A549 (cell line): ENCODE measurements around the gene RAD50. TPM values are rescaled to one million over a fixed set of nuclear protein-coding genes. Genes with fewer than 3 reads are reported as not detected.

Experiments
- ATAC-seq, 2 experiments: fragments of 200-7000 bp in 1 of 2; fragments of >200 bp in 1 of 2; cut with Nextera tagmentation in 1 of 2; cut with Tn5 transposase in 1 of 2; 3 replicates each; pipeline versions ENCODE4 v1.8.0 to v1.9.1; 2018 to 2020; ENCODE audit warnings: mild to moderate bottlenecking in 1 of 2, moderate library complexity in 1 of 2
- CTCF ChIA-PET: fragments of 300-600 bp; sonication (Branson Sonifier 250); formaldehyde crosslinking; extraction: SDS; loops from one replicate; lab custom pipeline; 2021; ENCODE audit warnings: antibody characterized with exemption, inconsistent platforms; lab: Yijun Ruan, JAX
- POLR2A ChIA-PET: fragments of 350-600 bp; formaldehyde crosslinking; extraction: SDS; loops from one replicate; lab custom pipeline; 2021; ENCODE audit warnings: antibody characterized with exemption, inconsistent platforms; lab: Yijun Ruan, JAX
- DNase-seq, 2 experiments: peaks; one replicate each; pipeline versions ENCODE4 v3.0.0 to v3.0.0-alpha.2; 2011 to 2016; ENCODE audit warnings: low read depth in 1 of 2, low spot score in 1 of 2
- FAIRE-seq: peaks from 2 replicates; lab custom pipeline; 2011; peaks lifted over from hg19 to GRCh38; lab: Jason Lieb, UNC
- H3K27ac ChIP-seq, 2 experiments: fragments of >200 bp; sonication (Bioruptor Twin); formaldehyde crosslinking; 3 replicates each; pipeline ENCODE4 v1.5.1; 2016 to 2017
- H3K4me1 ChIP-seq: fragments of >200 bp; sonication (Bioruptor Twin); formaldehyde crosslinking; 3 replicates; pipeline ENCODE4 v1.6.1; 2016
- H3K4me2 ChIP-seq: fragments of >200 bp; sonication (Bioruptor Twin); formaldehyde crosslinking; 3 replicates; pipeline ENCODE4 v1.6.1; 2016
- H3K4me3 ChIP-seq: fragments of >200 bp; sonication (Bioruptor Twin); formaldehyde crosslinking; 3 replicates; pipeline ENCODE4 v1.5.1; 2016
- H3K9me3 ChIP-seq: fragments of >200 bp; sonication (Bioruptor Twin); formaldehyde crosslinking; 3 replicates; pipeline ENCODE4 v1.6.1; 2016
- BCL3 ChIP-seq: fragments of >200 bp; sonication (Bioruptor Twin); formaldehyde crosslinking; IDR thresholded peaks from 3 replicates; pipeline ENCODE4 v1.6.1; 2016
- CBX8 ChIP-seq: fragments of 200-600 bp; sonication (generic); IDR thresholded peaks from 2 replicates; pipeline ENCODE4 v1.6.1; 2016
- CTCF ChIP-seq: fragments of >200 bp; sonication (Bioruptor Twin); formaldehyde crosslinking; IDR thresholded peaks from 3 replicates; pipeline ENCODE4 v1.5.1; 2016
- ELK1 ChIP-seq: fragments of 150-350 bp; IDR thresholded peaks from 2 replicates; pipeline ENCODE4 v1.6.1; 2014; ENCODE audit warnings: low read depth, mild to moderate bottlenecking, low read length
- EP300 ChIP-seq, 2 experiments: fragments of >200 bp; sonication (Bioruptor Twin); formaldehyde crosslinking; IDR thresholded peaks; 2 replicates in 1 of 2; 3 replicates in 1 of 2; pipeline ENCODE4 v1.6.1; 2016 to 2017
- FOXS1 ChIP-seq: fragments of 250-450 bp; sonication (Bioruptor Pico); IDR thresholded peaks from 2 replicates; pipeline ENCODE4 v1.5.0; 2020; ENCODE audit warnings: mild to moderate bottlenecking, moderate library complexity
- HOXA7 ChIP-seq: fragments of 250-450 bp; sonication (Bioruptor Pico); IDR thresholded peaks from 2 replicates; pipeline ENCODE4 v1.5.0; 2020; ENCODE audit warnings: mild to moderate bottlenecking, moderate library complexity
- JUN ChIP-seq, 2 experiments: fragments of >200 bp; sonication (Bioruptor Twin); formaldehyde crosslinking; IDR thresholded peaks; 2 replicates in 1 of 2; 3 replicates in 1 of 2; pipeline ENCODE4 v1.6.1; 2016 to 2017
- MAFK ChIP-seq: fragments of 450-650 bp; IDR thresholded peaks from 2 replicates; pipeline ENCODE4 v1.6.1; 2014; ENCODE audit not compliant: partially characterized antibody
- MAX ChIP-seq: IDR thresholded peaks from 2 replicates; pipeline ENCODE4 v1.6.1; 2012
- NFE2L2 ChIP-seq: fragments of 150-350 bp; conservative IDR thresholded peaks from 2 replicates; pipeline ENCODE4 v1.6.1; 2014; ENCODE audit warnings: low read length
- NR3C1 ChIP-seq: fragments of >200 bp; sonication (Bioruptor Twin); formaldehyde crosslinking; IDR thresholded peaks from 3 replicates; pipeline ENCODE4 v1.6.1; 2017
- PHF8 ChIP-seq: fragments of 200-600 bp; sonication (generic); IDR thresholded peaks from 2 replicates; pipeline ENCODE4 v1.6.1; 2016; ENCODE audit warnings: low read depth, mild to moderate bottlenecking, antibody characterized with exemption, moderate library complexity, borderline replicate concordance
- RAD21 ChIP-seq, 2 experiments: fragments of >200 bp in 1 of 2; sonication (Bioruptor Twin) in 1 of 2; formaldehyde crosslinking in 1 of 2; IDR thresholded peaks in 1 of 2; conservative IDR thresholded peaks in 1 of 2; 2 replicates in 1 of 2; 3 replicates in 1 of 2; pipeline ENCODE4 v1.6.1; 2012 to 2018; ENCODE audit warnings: inconsistent platforms in 1 of 2
- RARB ChIP-seq: fragments of 250-450 bp; sonication (Bioruptor Pico); IDR thresholded peaks from 2 replicates; pipeline ENCODE4 v1.8.0; 2021; ENCODE audit warnings: mild to moderate bottlenecking, moderate library complexity
- RFX5 ChIP-seq: fragments of 450-650 bp; IDR thresholded peaks from 2 replicates; pipeline ENCODE4 v1.7.1; 2014; ENCODE audit warnings: antibody characterized with exemption, mild to moderate bottlenecking, moderate library complexity
- SMC3 ChIP-seq: fragments of >200 bp; sonication (Bioruptor Twin); formaldehyde crosslinking; IDR thresholded peaks from 3 replicates; pipeline ENCODE4 v1.6.1; 2018; ENCODE audit warnings: inconsistent platforms
- SREBF2 ChIP-seq: fragments of 450-650 bp; IDR thresholded peaks from 2 replicates; pipeline ENCODE4 v1.6.1; 2014; ENCODE audit warnings: mild to moderate bottlenecking, moderate library complexity
- ZSCAN20 ChIP-seq: fragments of 250-450 bp; sonication (Bioruptor Pico); IDR thresholded peaks from 2 replicates; pipeline ENCODE4 v1.8.0; 2022; ENCODE audit warnings: mild to moderate bottlenecking, moderate library complexity
- WGBS: methylation state at CpG from one replicate; pipeline ENCODE4 v1.1.6; 2017; ENCODE audit errors: missing lambda C conversion rate; 5-methylcytosine and 5-hydroxymethylcytosine counted together
- polyA plus RNA-seq, 4 experiments: library from polyadenylated mRNA; depleted of rRNA in 3 of 4; stranded (reverse); fragments of >200 nt; fragmentation: RNase III in 1 of 4; extraction: RNeasy Plus Mini Kit Qiagen cat#74134 plus additional on column Dnase treatment in 1 of 4; gene quantifications; 2 replicates in 3 of 4; 3 replicates in 1 of 4; pipeline ENCODE4 v1.2.3, GENCODE V29; 2011 to 2017
- TF ChIP-seq, protein P1 (sequence below): fragments of 250-450 bp; sonication (Bioruptor Pico); IDR thresholded peaks from 2 replicates; pipeline ENCODE4 v1.5.0; 2020; ENCODE audit warnings: low read depth, mild to moderate bottlenecking, moderate library complexity
- TF ChIP-seq, protein P2 (sequence below): fragments of >200 bp; sonication (Bioruptor Twin); formaldehyde crosslinking; IDR thresholded peaks from 2 replicates; pipeline ENCODE4 v1.6.1; 2016
- TF ChIP-seq, protein P3 (sequence below): IDR thresholded peaks from 2 replicates; pipeline ENCODE4 v1.6.1; 2012; ENCODE audit warnings: low read depth, borderline replicate concordance

RAD50 gene
- polyA plus RNA-seq, 2 of the 4 experiments (the other 2 are of a cell fraction) = 39.6 to 81.5 TPM

GRCh38 chr5:132525299-132525724, 31.5 kb upstream of the RAD50 start:
- CTCF ChIA-PET = interaction anchor here (1.0 to 3.5 kb wide), 16 partner anchors 13 to 294 kb away, joined by 3 to 51 read pairs (median 6); partner anchors contain the start of gene SLC22A4
- Histone ChIP-seq H3K27ac (no peak overlapping the region), H3K4me2 (no peak overlapping the region)
- DNase-seq = no peak
- no peak for TF ChIP-seq SREBF2
- TF ChIP-seq PHF8 = no peak
- no peak for TF ChIP-seq ELK1
- no peak for TF ChIP-seq NFE2L2
- TF ChIP-seq MAX = no peak
- TF ChIP-seq MAFK = no peak
- TF ChIP-seq RFX5 = no peak
- TF ChIP-seq FOXS1 (CRISPR knock-in tag) = no peak
- TF ChIP-seq, all 56 proteins: peak for 0
- peaks cover 15% of the 10 kb centered on the region for H3K9me3 ChIP-seq
- ATAC-seq = no peak
- no peak for FAIRE-seq
- no peaks in the 10 kb centered on the region for H3K4me1 ChIP-seq
- no peak overlapping the region for H3K4me3 ChIP-seq
- POLR2A ChIA-PET = no interaction called here

DNA sequence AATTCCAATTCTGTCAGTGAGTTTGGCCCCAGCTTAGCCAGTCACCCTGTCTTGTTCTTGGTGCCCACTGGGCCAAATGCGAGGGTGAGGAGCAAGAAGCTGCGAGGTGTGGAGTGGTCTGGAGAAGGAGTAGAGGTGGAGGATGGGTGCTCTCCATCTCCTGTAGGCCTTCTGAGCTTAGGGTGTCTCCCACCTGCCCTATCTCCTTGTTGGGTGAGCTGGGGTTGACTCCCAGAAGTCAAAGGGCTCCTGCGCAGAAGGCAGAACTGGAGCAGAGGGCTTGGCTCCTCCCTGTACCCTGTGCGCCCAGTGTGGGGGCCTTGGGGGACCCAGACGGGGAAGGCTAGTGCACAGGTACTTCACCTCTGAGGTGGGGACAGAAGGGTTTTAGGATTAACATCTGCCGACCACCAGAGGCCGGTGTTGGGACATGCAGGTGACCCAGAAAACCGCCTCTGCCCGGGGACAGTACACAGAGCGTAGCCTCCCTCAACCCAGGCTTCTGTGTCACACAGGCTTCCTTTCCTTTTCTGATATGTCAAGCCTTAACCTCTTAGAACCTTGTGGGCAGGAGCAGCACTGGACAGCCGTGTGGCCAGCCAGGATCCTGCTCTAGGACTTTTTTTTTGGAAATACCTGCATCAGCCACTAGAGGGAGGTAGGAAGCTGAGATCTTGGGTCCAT, 30.3 kb upstream of the RAD50 start:
- Histone ChIP-seq H3K4me2 (peak overlapping the region; percentile 70), H3K4me3 (no peak overlapping the region), H3K4me1 (no peaks in the 10 kb centered on the region), H3K9me3 (peaks cover 6% of the 10 kb centered on the region), H3K27ac (peak overlapping the region in 1 of 2 experiments; percentile 62; a peak in 1 of 6 replicates)
- ChIA-PET CTCF (interaction anchor here (0.6 to 3.5 kb wide), 80 partner anchors 11 to 487 kb away, joined by 3 to 51 read pairs (median 4); partner anchors contain the start of genes IL13, IL4, IRF1 and RAD50), POLR2A (interaction anchor here (1.2 to 1.8 kb wide), 2 partner anchors 30 to 293 kb away, joined by 3 to 6 read pairs; partner anchors contain the start of gene RAD50)
- peak; percentile 83 to 94 for ATAC-seq
- DNase-seq = peak; percentile 59 to 69
- no peak for FAIRE-seq
- no peak for TF ChIP-seq MAX
- no peak for TF ChIP-seq ZSCAN20 (CRISPR knock-in tag)
- TF ChIP-seq BCL3 = no peak
- no peak for TF ChIP-seq RARB
- TF ChIP-seq CTCF = peak; percentile 98
- peak; percentile 70 to 83 for TF ChIP-seq RAD21 (conservative IDR thresholded peaks at IDR 0.05 in 1 of 2, IDR thresholded peaks at IDR 0.05 in 1 of 2)
- TF ChIP-seq, protein P1, sequence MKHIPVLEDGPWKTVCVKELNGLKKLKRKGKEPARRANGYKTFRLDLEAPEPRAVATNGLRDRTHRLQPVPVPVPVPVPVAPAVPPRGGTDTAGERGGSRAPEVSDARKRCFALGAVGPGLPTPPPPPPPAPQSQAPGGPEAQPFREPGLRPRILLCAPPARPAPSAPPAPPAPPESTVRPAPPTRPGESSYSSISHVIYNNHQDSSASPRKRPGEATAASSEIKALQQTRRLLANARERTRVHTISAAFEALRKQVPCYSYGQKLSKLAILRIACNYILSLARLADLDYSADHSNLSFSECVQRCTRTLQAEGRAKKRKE (CRISPR knock-in tag) = no peak
- no peak for TF ChIP-seq ELK1
- TF ChIP-seq SMC3 = peak; percentile 87
- no peak for TF ChIP-seq NR3C1
- no peak for TF ChIP-seq JUN (IDR thresholded peaks at IDR 0.05)
- TF ChIP-seq HOXA7 (CRISPR knock-in tag) = no peak
- TF ChIP-seq SREBF2 = no peak
- TF ChIP-seq, protein P2, sequence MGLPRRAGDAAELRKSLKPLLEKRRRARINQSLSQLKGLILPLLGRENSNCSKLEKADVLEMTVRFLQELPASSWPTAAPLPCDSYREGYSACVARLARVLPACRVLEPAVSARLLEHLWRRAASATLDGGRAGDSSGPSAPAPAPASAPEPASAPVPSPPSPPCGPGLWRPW = no peak
- no peak for TF ChIP-seq PHF8
- TF ChIP-seq EP300 (IDR thresholded peaks at IDR 0.05) = no peak
- TF ChIP-seq, protein P3, sequence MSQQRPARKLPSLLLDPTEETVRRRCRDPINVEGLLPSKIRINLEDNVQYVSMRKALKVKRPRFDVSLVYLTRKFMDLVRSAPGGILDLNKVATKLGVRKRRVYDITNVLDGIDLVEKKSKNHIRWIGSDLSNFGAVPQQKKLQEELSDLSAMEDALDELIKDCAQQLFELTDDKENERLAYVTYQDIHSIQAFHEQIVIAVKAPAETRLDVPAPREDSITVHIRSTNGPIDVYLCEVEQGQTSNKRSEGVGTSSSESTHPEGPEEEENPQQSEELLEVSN = no peak
- no peak for TF ChIP-seq CBX8
- WGBS = 24% methylated on average over 11 of the region's 11 CpGs
